Ishikawa (cell line): ENCODE measurements around the gene DENND5A.

Source experiments
- EGR1 ChIP-seq: IDR thresholded peaks from 2 replicates; pipeline ENCODE4 v1.6.1; 2012
- EP300 ChIP-seq: IDR thresholded peaks from 2 replicates; pipeline ENCODE4 v1.6.1; 2012; ENCODE audit warnings: borderline replicate concordance
- MAX ChIP-seq: IDR thresholded peaks from 2 replicates; pipeline ENCODE4 v1.6.1; 2012
- NFIC ChIP-seq: IDR thresholded peaks from 2 replicates; pipeline ENCODE4 v1.6.1; 2012
- RAD21 ChIP-seq: IDR thresholded peaks from 2 replicates; pipeline ENCODE4 v1.6.1; 2012; ENCODE audit warnings: low read depth
- REST ChIP-seq: IDR thresholded peaks from 2 replicates; pipeline ENCODE4 v1.6.1; 2012; ENCODE audit warnings: low read depth, mild to moderate bottlenecking
- TAF1 ChIP-seq: IDR thresholded peaks from 2 replicates; pipeline ENCODE4 v1.6.1; 2012; ENCODE audit warnings: low read depth, mild to moderate bottlenecking

GRCh38 chr11:9133956-9134355 is 131.2 kb downstream of the DENND5A start:
- TF ChIP-seq EP300 (no peak), TAF1 (no peak), EGR1 (no peak), MAX (no peak), REST (no peak), NFIC (no peak), RAD21 (no peak)
